ENCODE measurements around the gene BCR.

- TF ChIP-seq, protein P1, sequence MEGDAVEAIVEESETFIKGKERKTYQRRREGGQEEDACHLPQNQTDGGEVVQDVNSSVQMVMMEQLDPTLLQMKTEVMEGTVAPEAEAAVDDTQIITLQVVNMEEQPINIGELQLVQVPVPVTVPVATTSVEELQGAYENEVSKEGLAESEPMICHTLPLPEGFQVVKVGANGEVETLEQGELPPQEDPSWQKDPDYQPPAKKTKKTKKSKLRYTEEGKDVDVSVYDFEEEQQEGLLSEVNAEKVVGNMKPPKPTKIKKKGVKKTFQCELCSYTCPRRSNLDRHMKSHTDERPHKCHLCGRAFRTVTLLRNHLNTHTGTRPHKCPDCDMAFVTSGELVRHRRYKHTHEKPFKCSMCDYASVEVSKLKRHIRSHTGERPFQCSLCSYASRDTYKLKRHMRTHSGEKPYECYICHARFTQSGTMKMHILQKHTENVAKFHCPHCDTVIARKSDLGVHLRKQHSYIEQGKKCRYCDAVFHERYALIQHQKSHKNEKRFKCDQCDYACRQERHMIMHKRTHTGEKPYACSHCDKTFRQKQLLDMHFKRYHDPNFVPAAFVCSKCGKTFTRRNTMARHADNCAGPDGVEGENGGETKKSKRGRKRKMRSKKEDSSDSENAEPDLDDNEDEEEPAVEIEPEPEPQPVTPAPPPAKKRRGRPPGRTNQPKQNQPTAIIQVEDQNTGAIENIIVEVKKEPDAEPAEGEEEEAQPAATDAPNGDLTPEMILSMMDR (IDR thresholded peaks at IDR 0.05; ENCODE audit: low read depth, low read length): no peak
- TF ChIP-seq POLR2A (IDR thresholded peaks at IDR 0.05; ENCODE audit: extremely low read depth, insufficient read length): no peak
- no peak for TF ChIP-seq MAX (IDR thresholded peaks at IDR 0.05; ENCODE audit: low read depth, low read length)
Observed at GRCh38 chr22:23241562-23242472, 61.5 kb downstream of the BCR start.

Measured in NB4 (cell line).